IPS-NIHi7 (cell line): ENCODE measurements around the gene NSL1.

Experiments
- DNase-seq: peaks from one replicate; pipeline ENCODE4 v3.0.0; 2012; ENCODE audit warnings: mixed read lengths; ENCODE audit errors: extremely low spot score

Gene NSL1

DNA sequence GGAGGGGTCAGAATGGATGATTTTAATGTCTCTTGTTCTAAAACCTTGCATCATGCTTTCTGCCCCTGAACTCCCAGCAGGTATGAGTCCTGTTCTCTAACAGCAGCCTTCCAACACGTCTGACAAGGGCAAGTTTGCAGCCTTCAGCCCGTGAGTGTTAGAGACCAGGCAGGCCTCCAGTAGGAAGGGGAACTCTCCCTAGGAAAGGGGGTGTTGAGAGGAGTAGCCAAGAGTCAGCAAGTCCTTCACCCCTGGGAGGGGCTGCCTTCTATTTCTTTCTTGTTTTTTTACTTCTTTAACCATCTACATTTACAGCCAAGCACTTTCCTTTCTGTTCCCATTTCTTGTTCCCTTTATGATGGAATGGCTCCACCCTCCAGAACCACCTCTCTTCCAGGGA, 106.1 kb downstream of the NSL1 start:
- no peak for DNase-seq

DNA sequence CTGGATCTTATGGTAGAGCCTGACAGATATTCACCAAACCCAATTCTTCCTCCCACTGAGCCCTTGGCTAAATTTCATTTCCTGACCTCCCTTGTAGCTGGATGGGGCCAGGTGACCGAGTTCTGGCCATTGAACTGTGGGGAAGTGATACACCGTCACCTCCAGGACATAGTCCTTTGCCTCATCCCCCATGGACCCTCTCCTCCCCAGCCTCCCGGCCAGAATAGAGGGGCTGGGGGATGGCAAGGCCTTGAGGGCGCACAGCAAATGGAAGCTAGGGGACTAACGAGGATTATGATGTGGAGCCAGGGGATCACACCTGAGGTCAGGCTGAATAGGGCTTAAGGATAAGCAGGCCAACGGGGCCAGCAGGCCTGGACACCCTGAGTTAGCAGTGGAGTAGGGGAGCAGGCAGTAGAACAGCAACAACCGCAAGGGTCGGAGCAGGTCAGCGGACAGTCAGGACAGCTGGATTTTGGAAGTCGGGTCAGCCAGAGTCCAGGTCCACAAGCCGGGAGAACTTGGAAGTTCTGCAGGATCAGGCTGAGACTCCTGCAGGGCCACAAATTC, 107.0 kb downstream of the NSL1 start:
- no peak for DNase-seq

DNA sequence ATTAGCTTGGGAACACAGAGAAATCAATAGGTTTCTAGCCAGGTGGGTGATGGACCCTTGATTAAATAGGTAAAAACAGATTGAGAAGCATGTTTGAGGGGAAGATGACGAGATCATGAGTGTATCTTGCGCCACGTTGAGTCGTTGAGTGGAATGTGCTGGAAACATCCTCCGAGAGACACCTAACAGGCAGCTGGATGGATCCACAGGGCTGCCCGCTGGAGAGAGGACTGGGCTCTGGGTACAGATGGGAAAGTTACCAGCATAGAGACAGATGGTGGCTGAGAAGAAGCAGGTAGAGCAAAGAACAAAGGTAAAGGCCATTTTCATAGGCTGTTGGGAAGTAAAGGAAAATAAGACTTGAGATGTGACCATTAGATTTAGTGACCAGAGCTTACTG, 107.5 kb downstream of the NSL1 start:
- no peak for DNase-seq

DNA sequence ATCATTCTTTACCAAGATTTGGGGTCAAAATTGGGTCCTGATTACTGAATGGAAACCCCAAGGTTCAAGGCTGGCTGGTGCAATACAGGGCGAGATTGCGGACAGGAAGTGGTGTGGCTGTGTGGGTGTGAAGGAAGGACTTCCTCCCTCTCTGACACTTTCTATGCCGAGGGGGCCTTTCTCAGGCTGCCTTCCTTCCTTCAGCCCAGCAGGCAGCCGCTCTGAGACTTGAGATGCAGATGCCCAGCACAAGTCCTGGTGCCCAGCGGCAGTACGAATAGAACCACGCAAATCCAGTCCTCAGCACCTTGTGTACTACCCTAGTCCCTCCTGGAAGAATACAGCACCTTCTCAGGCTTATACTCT, 108.2 kb downstream of the NSL1 start:
- no peak for DNase-seq

DNA sequence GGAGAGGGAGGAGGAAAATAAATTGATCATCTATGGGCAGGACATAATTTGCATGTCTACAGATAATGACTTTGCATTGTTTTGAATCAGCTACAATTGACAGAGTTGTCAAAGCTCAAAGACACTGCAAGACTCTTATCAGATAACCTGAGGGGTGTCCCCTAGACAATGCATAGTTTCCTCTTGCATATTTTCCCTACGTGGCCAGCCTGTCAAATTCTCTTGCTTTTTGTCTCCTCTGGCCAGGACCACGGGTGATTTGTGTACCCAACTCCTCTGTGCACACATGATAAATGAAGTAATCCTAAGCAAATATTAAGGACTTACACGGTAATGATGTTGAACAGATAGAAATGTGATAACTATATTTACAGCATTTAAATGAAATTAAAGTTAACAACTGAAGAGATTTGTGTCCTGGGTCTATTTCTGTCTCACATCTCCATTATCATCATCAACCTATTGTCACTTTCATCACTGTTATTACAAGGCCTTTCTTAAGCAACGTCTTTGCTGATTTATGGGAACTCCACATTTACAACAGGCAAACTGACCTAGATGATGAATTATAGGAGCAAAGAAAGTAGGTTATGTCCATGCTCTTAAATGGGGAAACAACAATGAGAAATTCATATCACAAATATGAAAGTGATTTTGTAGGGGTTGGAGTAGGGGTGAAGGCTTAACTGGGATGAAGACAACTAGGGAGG, 110.7 kb downstream of the NSL1 start:
- DNase-seq = no peak

DNA sequence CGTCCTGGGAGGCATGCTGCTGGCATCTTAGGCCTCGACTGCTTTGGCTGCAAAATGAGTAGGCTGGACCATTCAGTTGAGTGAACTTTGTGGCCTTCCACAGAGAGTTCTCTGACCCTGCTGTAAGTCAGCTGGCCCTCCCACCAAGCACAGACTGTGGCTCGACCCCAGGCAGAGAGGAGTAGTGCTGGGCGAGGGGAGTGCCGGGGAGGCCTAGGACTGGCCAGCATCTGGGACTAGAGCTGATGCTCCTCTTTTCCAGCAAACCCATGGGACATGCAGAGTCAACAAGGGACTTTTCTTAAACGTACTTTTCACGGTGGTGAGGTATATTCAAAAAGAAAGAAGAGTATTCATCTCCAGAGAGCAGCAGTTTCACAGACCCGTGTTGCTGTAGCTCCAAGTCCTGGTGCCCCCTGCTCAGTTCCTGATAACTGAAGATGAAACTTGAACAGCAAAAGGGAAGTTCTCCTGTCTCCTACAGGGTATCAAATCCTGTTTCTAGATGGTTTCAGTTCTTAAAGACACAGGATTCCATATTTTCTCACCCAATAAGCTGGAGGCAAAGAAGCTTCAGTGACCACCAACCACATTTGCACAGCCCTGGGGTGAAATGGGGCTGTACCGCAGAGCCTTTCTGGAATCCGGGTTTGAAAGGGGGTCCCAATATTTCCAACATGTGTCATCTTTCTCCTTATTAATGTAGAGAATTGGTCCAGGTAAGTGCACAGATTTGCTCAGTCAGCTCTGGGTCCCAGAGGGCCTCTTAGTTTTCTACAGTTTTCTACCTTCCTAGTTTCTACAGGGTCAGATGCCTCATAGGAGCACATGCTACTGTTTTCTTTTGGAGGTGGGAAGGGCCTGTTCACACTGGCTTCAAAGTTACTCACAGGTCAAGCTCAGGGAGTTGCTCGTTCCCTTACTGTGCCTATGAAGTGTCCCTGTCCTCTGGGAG, 112.8 kb downstream of the NSL1 start:
- no peak for DNase-seq

DNA sequence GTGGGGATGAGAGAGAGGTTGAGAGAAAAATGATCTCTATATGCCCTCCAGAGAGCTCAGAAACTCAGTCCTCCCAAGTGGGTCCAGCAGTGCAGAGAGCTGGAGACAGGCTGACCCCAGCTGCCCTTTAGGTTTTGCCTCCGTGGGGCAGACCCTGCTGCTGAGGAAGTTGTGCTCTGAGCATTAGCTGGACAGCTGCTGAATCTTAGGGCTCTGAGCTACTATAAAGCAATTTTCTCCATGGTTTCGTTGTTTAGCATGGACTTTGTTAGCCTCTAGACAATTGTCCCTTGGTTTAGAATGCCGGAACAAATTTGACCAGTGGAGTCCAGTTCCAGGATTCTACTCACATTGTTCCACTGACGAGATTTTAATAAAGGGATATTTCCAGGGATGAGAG, 114.0 kb downstream of the NSL1 start:
- no peak for DNase-seq

DNA sequence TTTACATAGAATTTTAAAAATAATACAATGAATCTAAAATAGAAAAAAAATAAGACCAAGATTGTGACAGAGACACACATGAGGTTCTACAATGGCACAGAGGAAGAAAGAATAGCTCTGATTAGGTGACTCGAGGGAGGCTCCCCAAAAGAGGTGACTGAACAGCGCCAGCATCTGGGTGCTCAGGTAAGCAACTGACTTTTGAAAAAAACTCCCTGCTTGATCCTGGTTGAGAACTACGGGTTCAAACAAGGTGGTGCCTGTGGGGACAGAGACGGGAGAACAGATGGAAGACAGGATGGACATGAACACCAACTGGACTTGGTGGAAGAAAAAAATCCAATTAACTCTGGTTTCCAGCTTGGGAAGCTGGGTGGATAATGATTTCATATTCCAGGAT, 114.4 kb downstream of the NSL1 start:
- no peak for DNase-seq
